HepG2 (cell line): ENCODE results near the gene KRT15. TPM values are rescaled to one million over a fixed set of nuclear protein-coding genes. Genes with fewer than 3 reads are reported as not detected.
A peak's percentile ranks its signal among the peaks of the same experiment; 100 is the strongest.

ENCODE experiments used
- ATAC-seq: fragments of 200-7000 bp; cut with Tn5 transposase; 3 replicates; pipeline ENCODE4 v1.9.1; 2020; ENCODE audit warnings: mild to moderate bottlenecking, moderate library complexity
- BruUV-seq: library from RNA; stranded (reverse); fragments of 400-500 nt; replicated peaks from 2 replicates; lab custom pipeline; 2021; lab: Mats Ljungman, UMichigan
- CTCF ChIA-PET: fragments of 300-600 bp; formaldehyde crosslinking; extraction: SDS; loops from one replicate; lab custom pipeline; 2021; ENCODE audit warnings: low total read pairs, inconsistent platforms, low intra/inter-chr PET ratio; lab: Yijun Ruan, JAX
- POLR2A ChIA-PET: fragments of 350-600 bp; sonication (Branson Sonifier 250); formaldehyde crosslinking; loops from one replicate; lab custom pipeline; 2020; ENCODE audit warnings: antibody characterized with exemption, inconsistent platforms; lab: Yijun Ruan, JAX
- DNase-seq: peaks from one replicate; pipeline ENCODE4 v3.0.0-alpha.2; 2015; ENCODE audit warnings: low spot score
- FAIRE-seq: peaks from 3 replicates; lab custom pipeline; 2011; peaks lifted over from hg19 to GRCh38; lab: Jason Lieb, UNC
- H2AFZ ChIP-seq: one replicate; pipeline ENCODE4 v1.6.1; 2011; ENCODE audit warnings: low read length, inconsistent platforms
- H3K27ac ChIP-seq: fragments of 300-600 bp; 3 replicates; pipeline ENCODE4 v1.8.0; 2011; ENCODE audit warnings: mixed run types, mild to moderate bottlenecking, mixed read lengths, low read length, inconsistent platforms; ENCODE audit not compliant: insufficient read depth; ENCODE audit errors: extremely low read length
- H3K27me3 ChIP-seq, 2 experiments: fragments of 200-600 bp in 1 of 2; 2 replicates in 1 of 2; 3 replicates in 1 of 2; pipeline versions ENCODE4 v1.6.0 to v1.8.0; 2011; ENCODE audit warnings: low read length in 2 of 2, mild to moderate bottlenecking in 2 of 2, moderate library complexity in 2 of 2, inconsistent platforms in 1 of 2; ENCODE audit not compliant: insufficient read depth in 2 of 2, control insufficient read depth in 1 of 2
- H3K36me3 ChIP-seq, 2 experiments: fragments of 200-600 bp in 1 of 2; replicated peaks in 1 of 2; 2 replicates in 1 of 2; 3 replicates in 1 of 2; pipeline versions ENCODE4 v1.5.1 to v1.8.0; 2011; ENCODE audit warnings: low read length in 2 of 2, inconsistent platforms in 1 of 2; ENCODE audit not compliant: insufficient read depth in 2 of 2, control insufficient read depth in 1 of 2
- H3K4me1 ChIP-seq: 2 replicates; pipeline ENCODE4 v1.5.1; 2012; ENCODE audit warnings: low read length, inconsistent platforms; ENCODE audit not compliant: insufficient read depth
- H3K4me2 ChIP-seq: 2 replicates; pipeline ENCODE4 v1.6.0; 2011; ENCODE audit warnings: low read depth, low read length, inconsistent platforms
- H3K4me3 ChIP-seq, 3 experiments: fragments of 200-600 bp in 1 of 3; sonication (generic), shearing (Covaris generic) in 1 of 3; replicated peaks in 1 of 3; 2 replicates each; pipeline ENCODE4 v1.5.1; 2011 to 2016; ENCODE audit warnings: low read length in 3 of 3, inconsistent platforms in 2 of 3, low read depth in 2 of 3, mild to moderate bottlenecking in 2 of 3, control low read depth in 1 of 3, mixed read lengths in 1 of 3; ENCODE audit not compliant: insufficient read depth in 1 of 3
- H3K79me2 ChIP-seq: one replicate; pipeline ENCODE4 v1.6.1; 2011; ENCODE audit warnings: low read length, inconsistent platforms; ENCODE audit not compliant: insufficient read depth
- H3K9ac ChIP-seq: 2 replicates; pipeline ENCODE4 v1.6.0; 2011; ENCODE audit warnings: mild to moderate bottlenecking, low read depth, low read length, inconsistent platforms; ENCODE audit not compliant: insufficient read depth
- H3K9me3 ChIP-seq: 2 replicates; pipeline ENCODE4 v1.5.1; 2012; ENCODE audit warnings: mild to moderate bottlenecking, low read length
- H4K20me1 ChIP-seq: 2 replicates; pipeline ENCODE4 v1.6.0; 2011; ENCODE audit warnings: inconsistent platforms, mild to moderate bottlenecking, low read length, moderate library complexity; ENCODE audit not compliant: insufficient read depth
- ARNT ChIP-seq: fragments of 450-650 bp; IDR thresholded peaks from 2 replicates; pipeline ENCODE4 v1.6.1; 2017
- CTCF ChIP-seq: sonication (generic); formaldehyde crosslinking; IDR thresholded peaks from 2 replicates; pipeline ENCODE4 v1.5.0; 2020; ENCODE audit warnings: mild to moderate bottlenecking, missing genetic modification reagents, moderate library complexity
- EHMT2 ChIP-seq: fragments of 200-600 bp; sonication (generic); IDR thresholded peaks from 2 replicates; pipeline ENCODE4 v1.7.0; 2017; ENCODE audit warnings: antibody characterized with exemption, low read depth, low read length, borderline replicate concordance
- JUND ChIP-seq: sonication (generic); formaldehyde crosslinking; IDR thresholded peaks from 2 replicates; pipeline ENCODE4 v1.8.0; 2022; ENCODE audit warnings: mild to moderate bottlenecking, missing genetic modification reagents
- MYC ChIP-seq: sonication (generic); formaldehyde crosslinking; IDR thresholded peaks from 2 replicates; pipeline ENCODE4 v1.9.0; 2021; ENCODE audit warnings: missing genetic modification reagents, borderline replicate concordance
- NFE2L2 ChIP-seq: fragments of 150-350 bp; IDR thresholded peaks from 2 replicates; pipeline ENCODE4 v1.6.1; 2014; ENCODE audit warnings: low read length
- NFKB2 ChIP-seq: sonication (generic); formaldehyde crosslinking; IDR thresholded peaks from 2 replicates; pipeline ENCODE4 v1.4.0; 2020; ENCODE audit warnings: missing genetic modification reagents, borderline replicate concordance
- NR0B2 ChIP-seq: sonication (generic); formaldehyde crosslinking; IDR thresholded peaks from 2 replicates; pipeline ENCODE4 v1.4.0; 2020; ENCODE audit warnings: mild to moderate bottlenecking, missing genetic modification reagents
- POGZ ChIP-seq: sonication (generic); formaldehyde crosslinking; IDR thresholded peaks from 2 replicates; pipeline ENCODE4 v1.4.0; 2020; ENCODE audit warnings: mild to moderate bottlenecking, missing genetic modification reagents
- RNF219 ChIP-seq: sonication (generic); formaldehyde crosslinking; IDR thresholded peaks from 2 replicates; pipeline ENCODE4 v1.5.0; 2020; ENCODE audit warnings: mild to moderate bottlenecking, missing genetic modification reagents
- SCMH1 ChIP-seq: sonication (generic); formaldehyde crosslinking; IDR thresholded peaks from 2 replicates; pipeline ENCODE4 v1.9.0; 2021; ENCODE audit warnings: missing genetic modification reagents, mild to moderate bottlenecking, borderline replicate concordance
- SIN3A ChIP-seq: IDR thresholded peaks from 2 replicates; pipeline ENCODE4 v1.6.1; 2011; ENCODE audit warnings: low read depth, mild to moderate bottlenecking, control low read depth, low read length, borderline replicate concordance
- UBTF ChIP-seq: sonication (generic); formaldehyde crosslinking; IDR thresholded peaks from 2 replicates; pipeline ENCODE4 v1.4.0; 2020; ENCODE audit warnings: mild to moderate bottlenecking, missing genetic modification reagents
- XRCC5 ChIP-seq: fragments of 200-400 bp; formaldehyde crosslinking; optimal IDR thresholded peaks from 2 replicates; pipeline ENCODE3; 2017; ENCODE audit warnings: mild to moderate bottlenecking, low read length
- ZFP82 ChIP-seq: sonication (generic); formaldehyde crosslinking; IDR thresholded peaks from 2 replicates; pipeline ENCODE4 v1.5.1; 2020; ENCODE audit warnings: mild to moderate bottlenecking, missing genetic modification reagents, borderline replicate concordance
- ZNF557 ChIP-seq: sonication (generic); formaldehyde crosslinking; IDR thresholded peaks from 2 replicates; pipeline ENCODE4 v1.4.0; 2020; ENCODE audit warnings: missing genetic modification reagents
- ZNF615 ChIP-seq: sonication (generic); formaldehyde crosslinking; IDR thresholded peaks from 2 replicates; pipeline ENCODE4 v1.5.0; 2020; ENCODE audit warnings: mild to moderate bottlenecking, missing genetic modification reagents, borderline replicate concordance
- WGBS: methylation state at CpG from one replicate; pipeline ENCODE4 v1.1.6; 2017; ENCODE audit warnings: low lambda C conversion rate; 5-methylcytosine and 5-hydroxymethylcytosine counted together
- in situ Hi-C: cut with HindIII; loops from 2 replicates; pipeline ENCODE4 v1.10.0; 2017; ENCODE audit warnings: low pct_unique_long_range_greater_than_20kb; ENCODE audit not compliant: extremely low pct_ligation_motif_present
- intact Hi-C: fragments of 100-400 bp; cut with micrococcal nuclease; formaldehyde crosslinking; loops from one replicate; pipeline ENCODE4 v1.10.0; 2022; ENCODE audit not compliant: unreplicated experiment
- polyA plus RNA-seq, 8 experiments: library from polyadenylated mRNA; depleted of rRNA in 3 of 8; stranded (reverse) in 7 of 8; unstranded in 1 of 8; fragments of >200 nt; fragmentation: Illumina TruSeq in 4 of 8; extraction: Trizol in 4 of 8; gene quantifications; 2 replicates each; pipeline versions ENCODE4 v1.2.1 to v1.2.3, GENCODE V29; 2011 to 2016; ENCODE audit warnings: low read depth in 4 of 8, missing spikeins in 1 of 8, mixed read lengths in 1 of 8; ENCODE audit not compliant: insufficient read depth in 1 of 8
- total RNA-seq, 5 experiments: library from RNA; depleted of rRNA; stranded (reverse); fragments of >200 nt; fragmentation: Illumina TruSeq; extraction: Trizol; gene quantifications; 2 replicates each; pipeline ENCODE4 v1.2.3, GENCODE V29; 2016; ENCODE audit warnings: low read depth in 1 of 5

Gene KRT15
- total and polyA plus RNA-seq, 2 of the 13 experiments (the other 11 are each of a cell fraction or from before 2014, with no cell fraction given): 0.46 to 0.63 TPM

GRCh38 chr17:41486809-41487530 lies 31.7 kb downstream of the KRT15 start:
- WGBS: 29% methylated on average over 23 of the region's 29 CpGs
- H3K79me2 ChIP-seq: no peaks in the 10 kb centered on the region
- in situ Hi-C loops (loop anchor here (5.0 kb wide), 1 partner anchor 60 kb away; no protein-coding TSS in a partner anchor), intact Hi-C loops (no loop called here)
- H3K27ac ChIP-seq: no peak overlapping the region
- POLR2A ChIA-PET: interaction anchor here (1.4 kb wide), 1 partner anchor 41 kb away, joined by 3 read pairs; the partner anchor contains the start of gene KRT19
- H3K9ac ChIP-seq: no peak overlapping the region
- no peaks in the 10 kb centered on the region for H3K4me1 ChIP-seq
- no TSS peak for BruUV-seq
- no peak overlapping the region for H3K4me2 ChIP-seq
- H3K27me3 ChIP-seq: peaks cover 1 to 45% of the 10 kb centered on the region in 2 experiments; a peak in 4 of 5 replicates
- no peaks in the 10 kb centered on the region for H3K36me3 ChIP-seq
- DNase-seq: peak; percentile 42
- H3K9me3 ChIP-seq: no peaks in the 10 kb centered on the region
- FAIRE-seq: peak; percentile 86
- CTCF ChIA-PET: interaction anchor here (0.9 to 3.9 kb wide), 8 partner anchors 10 to 630 kb away, joined by 3 to 39 read pairs (median 4); no protein-coding TSS in a partner anchor
- H4K20me1 ChIP-seq: no peaks in the 10 kb centered on the region
- no peak overlapping the region for H3K4me3 ChIP-seq
- peak; percentile 87 for ATAC-seq
- H2AFZ ChIP-seq: no peak overlapping the region
- TF ChIP-seq SCMH1 (CRISPR knock-in tag): no peak
- no peak for TF ChIP-seq POGZ (CRISPR knock-in tag)
- TF ChIP-seq UBTF: 0 out of 2 replicates have a peak, but pooled peaks have one; percentile 25
- peak; percentile 23 for TF ChIP-seq XRCC5
- no peak for TF ChIP-seq JUND (CRISPR knock-in tag)
- TF ChIP-seq RNF219: no peak
- 0 out of 2 replicates have a peak, but pooled peaks have one; percentile 40 for TF ChIP-seq NFKB2
- no peak for TF ChIP-seq ARNT
- no peak for TF ChIP-seq SIN3A
- TF ChIP-seq CTCF (CRISPR knock-in tag): peak; percentile 80
- TF ChIP-seq NR0B2: 0 out of 2 replicates have a peak, but pooled peaks have one; percentile 20
- no peak for TF ChIP-seq ZNF557 (CRISPR knock-in tag)
- TF ChIP-seq ZNF615 (CRISPR knock-in tag): no peak
- TF ChIP-seq NFE2L2: no peak
- TF ChIP-seq EHMT2: no peak
- TF ChIP-seq MYC (CRISPR knock-in tag): 0 out of 2 replicates have a peak, but pooled peaks have one; percentile 25
- no peak for TF ChIP-seq ZFP82 (CRISPR knock-in tag)
